UCSD-AML1 (cell line): ENCODE results near the gene FAM89B.
"Not testable (repeated sequence)": the region's sequence is repeated elsewhere in the genome, so short reads cannot be mapped to it uniquely, and the experiment has no call there.

Experiments used
- DNase-seq: peaks from one replicate; lab custom pipeline; 2025; ENCODE audit not compliant: unreplicated experiment; lab: John Stamatoyannopoulos, UW

Gene FAM89B

DNA sequence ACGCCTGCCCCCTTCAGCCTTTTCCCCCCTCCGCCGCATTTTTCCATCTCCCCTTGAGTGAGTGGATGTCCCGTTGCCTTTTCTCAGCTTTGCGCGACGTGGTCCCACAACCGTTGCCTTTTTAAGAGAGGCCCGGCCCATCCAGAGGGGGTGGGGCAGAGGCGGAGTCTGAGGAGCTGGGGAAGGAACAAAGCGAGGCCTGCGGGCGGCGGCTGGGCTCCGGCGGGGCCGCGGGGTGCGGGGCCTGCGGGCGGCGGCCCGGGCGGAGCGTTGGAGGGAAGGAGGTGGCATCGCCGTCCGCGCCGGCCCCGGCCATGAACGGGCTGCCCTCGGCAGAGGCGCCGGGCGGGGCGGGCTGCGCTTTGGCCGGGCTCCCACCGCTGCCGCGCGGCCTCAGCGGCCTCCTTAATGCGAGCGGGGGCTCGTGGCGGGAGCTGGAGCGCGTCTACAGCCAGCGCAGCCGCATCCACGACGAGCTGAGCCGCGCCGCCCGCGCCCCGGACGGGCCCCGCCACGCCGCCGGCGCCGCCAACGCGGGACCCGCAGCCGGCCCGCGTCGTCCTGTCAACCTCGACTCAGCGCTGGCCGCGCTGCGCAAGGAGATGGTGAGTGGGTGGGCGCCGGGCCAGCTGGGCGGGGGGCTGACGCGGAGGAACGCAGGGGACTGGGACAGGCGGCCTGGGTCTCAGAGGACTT, at the start of gene FAM89B:
TSS of gene FAM89B (plus strand) at position 183 of the 696 bp plus-strand sequence. CDS start at position 315, 132 bp downstream.
- peak; percentile 88 for DNase-seq

DNA sequence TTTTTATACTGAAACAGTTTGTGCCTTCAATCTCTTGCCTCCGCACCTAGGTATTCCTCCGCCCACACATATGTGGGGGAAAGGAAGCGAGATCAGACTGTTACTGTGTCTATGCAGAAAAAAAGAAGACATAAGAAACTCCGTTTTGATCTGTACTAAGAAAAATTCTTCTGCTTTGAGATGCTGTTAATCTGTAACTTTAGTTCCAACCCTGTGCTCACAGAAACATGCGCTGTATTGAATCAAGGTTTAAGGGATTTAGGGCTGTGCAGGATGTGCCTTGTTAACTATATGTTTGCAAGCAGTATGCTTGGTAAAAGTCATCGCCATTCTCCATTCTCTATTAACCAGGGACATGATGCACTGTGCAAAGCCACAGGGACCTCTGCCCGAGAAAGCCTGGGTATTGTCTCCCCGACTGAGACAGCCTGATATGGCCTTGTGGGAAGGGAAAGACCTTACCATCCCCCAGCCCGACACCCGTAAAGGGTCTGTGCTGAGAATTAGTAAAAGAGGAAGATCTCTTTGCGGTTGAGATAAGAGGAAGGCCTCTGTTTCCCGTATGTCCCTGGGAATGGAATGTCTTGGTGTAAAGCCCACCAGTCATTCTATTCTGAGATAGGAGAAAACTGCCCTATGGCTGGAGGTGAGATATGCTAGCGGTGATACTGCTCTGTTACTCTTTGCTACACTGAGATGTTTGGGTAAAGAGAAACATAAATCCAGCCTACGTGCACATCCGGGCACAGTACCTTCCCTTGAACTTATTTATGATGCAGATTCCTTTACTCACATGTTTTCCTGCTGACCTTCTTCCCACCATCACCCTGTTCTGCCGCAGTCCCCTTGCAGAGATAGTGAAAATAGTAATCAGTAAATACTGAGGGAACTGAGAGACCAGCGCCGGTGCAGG, 49.4 kb upstream of the FAM89B start:
- peak; percentile 43 for DNase-seq

- not testable (repeated sequence) for DNase-seq
Measured at GRCh38 chr11:65523631-65523968, 48.7 kb upstream of the FAM89B start.

DNA sequence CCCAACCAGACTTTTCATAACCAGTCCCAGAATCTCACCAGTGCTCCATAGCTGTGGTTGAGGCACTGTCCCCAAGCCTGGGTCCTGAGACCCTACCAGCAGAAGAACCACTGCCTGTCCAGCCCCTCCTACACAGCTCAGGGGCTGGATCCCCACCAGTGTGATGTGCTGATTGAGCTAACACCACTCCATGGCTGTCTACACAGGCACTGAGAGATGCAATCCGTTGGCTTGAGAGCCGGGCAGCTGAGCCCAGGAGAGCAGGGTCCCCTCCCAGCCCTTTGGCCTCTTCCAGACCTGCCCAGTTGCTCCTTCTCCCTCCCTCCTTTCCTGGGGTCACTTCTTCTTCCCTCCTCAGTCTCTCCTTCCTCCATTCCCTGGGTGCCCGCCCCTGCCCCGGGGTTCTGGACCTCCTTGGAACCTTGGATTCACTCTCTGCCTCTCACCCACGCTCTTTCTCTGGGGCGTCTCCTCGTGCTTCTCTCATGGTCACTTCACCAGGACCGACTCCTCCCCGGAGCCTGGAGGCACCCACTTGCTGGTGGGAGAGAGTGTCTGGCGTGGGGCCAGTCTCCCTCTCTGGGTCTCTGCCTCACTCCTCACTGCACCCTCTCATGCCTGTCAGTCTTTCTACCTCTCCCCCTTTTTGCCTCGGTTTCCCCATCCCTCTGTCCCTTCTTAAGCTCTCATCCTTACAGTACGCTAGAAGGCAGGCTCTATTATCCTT, 48.2 kb upstream of the FAM89B start:
- no peak for DNase-seq

DNA sequence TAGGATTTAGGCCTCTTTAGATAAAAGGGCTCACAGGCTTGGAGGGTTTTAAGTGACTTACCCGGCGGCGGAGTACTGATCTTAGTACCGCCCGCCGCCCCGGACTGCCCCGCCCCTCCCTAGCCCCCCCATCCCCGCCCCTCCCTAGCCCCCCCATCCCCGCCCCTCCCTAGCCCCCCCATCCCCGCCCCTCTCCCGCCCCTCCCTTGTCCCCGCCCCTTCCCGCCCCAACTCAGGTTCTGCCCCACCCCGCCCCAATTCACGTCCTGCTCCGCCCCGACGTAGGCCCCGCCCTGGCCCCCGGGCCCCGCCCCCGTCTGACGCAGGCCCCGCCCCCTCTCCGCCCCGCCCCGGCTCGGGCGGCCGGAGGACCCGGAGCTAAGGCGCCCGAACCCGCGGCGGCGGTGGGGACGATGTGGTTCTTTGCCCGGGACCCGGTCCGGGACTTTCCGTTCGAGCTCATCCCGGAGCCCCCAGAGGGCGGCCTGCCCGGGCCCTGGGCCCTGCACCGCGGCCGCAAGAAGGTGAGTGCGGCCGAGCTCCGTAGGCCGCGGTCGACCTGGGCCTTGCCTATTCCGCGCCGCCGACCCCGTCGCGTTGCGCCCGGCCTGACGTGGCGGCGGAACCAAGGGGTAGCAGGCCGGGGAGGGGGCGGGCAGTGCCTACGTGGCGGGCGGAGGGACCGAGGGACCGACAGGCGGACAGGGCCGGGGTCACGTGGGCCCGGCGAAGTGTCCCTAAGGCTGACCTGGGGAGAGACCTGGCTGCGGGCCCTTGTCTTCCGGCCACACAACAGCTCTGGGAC, 47.4 kb upstream of the FAM89B start, which contains the start of gene SCYL1:
TSS of gene SCYL1 (plus strand) at position 343 of the 805 bp plus-strand sequence. CDS start at position 414, 71 bp downstream.
- peak; percentile 75 for DNase-seq

GRCh38 chr11:65525546-65526480, 46.5 kb upstream of the FAM89B start:
- DNase-seq, result no peak

DNA sequence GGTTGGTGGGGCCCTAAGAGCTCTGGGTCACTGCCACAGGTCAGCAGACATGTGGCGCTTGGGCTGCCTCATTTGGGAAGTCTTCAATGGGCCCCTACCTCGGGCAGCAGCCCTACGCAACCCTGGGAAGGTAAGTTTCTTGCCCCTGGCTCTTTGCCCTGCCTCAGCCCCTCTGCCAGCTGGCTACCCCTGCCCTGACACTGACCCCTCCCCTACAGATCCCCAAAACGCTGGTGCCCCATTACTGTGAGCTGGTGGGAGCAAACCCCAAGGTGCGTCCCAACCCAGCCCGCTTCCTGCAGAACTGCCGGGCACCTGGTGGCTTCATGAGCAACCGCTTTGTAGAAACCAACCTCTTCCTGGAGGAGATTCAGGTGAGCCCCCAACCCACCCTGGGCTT, 45.6 kb upstream of the FAM89B start:
- DNase-seq, result no peak

GRCh38 chr11:65528819-65529350, 43.5 kb upstream of the FAM89B start:
- no peak for DNase-seq

DNA sequence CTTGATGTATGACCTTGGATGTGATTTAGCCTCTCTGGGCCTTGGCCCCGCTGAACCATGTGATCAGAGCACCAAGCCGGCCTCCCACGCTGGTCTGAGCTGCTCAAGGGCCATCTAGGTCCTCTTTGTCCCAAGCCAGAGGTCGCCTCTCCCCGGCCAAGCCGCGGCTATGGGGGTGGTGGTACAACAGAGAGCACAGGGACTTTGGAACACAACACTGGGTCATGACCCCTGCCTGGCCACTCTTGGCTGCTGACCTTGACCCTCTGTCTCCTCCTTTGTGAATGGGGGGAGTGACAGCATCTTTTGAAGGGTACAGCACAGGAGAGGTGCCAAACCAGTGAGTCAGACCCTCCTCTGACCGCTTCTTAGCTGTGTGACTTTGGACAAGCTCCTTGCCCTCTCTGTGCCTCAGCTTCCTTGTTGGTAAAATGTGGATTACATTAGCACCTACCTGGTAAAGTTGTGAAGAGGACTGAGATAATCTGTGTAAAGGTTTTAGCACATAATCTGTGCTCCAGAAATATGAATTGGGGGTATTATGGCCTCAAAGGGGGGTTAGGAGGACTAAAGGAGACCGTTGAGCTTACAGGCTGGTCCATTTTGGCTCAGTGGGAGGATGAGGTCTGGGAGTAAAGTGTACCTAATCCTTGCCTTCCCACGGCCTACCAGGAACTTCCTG, 42.7 kb upstream of the FAM89B start:
- DNase-seq, result no peak

DNA sequence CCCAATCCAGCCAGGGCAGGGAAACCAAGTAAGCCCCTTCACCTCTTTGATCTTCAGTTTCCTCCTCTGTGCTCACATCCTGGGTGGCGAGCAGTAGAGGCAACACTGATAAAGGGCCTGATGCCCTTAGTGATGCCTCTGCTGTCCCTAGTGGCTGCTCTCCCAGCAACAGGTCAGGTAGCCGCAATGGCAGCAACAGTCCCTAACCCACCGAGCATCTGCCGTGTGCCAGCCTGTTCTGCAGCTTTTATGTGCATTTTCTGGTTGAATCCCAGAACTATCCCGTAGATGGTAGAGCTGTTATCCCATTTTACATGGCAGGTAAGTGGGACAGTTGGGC, 42.2 kb upstream of the FAM89B start:
- DNase-seq, result no peak

DNA sequence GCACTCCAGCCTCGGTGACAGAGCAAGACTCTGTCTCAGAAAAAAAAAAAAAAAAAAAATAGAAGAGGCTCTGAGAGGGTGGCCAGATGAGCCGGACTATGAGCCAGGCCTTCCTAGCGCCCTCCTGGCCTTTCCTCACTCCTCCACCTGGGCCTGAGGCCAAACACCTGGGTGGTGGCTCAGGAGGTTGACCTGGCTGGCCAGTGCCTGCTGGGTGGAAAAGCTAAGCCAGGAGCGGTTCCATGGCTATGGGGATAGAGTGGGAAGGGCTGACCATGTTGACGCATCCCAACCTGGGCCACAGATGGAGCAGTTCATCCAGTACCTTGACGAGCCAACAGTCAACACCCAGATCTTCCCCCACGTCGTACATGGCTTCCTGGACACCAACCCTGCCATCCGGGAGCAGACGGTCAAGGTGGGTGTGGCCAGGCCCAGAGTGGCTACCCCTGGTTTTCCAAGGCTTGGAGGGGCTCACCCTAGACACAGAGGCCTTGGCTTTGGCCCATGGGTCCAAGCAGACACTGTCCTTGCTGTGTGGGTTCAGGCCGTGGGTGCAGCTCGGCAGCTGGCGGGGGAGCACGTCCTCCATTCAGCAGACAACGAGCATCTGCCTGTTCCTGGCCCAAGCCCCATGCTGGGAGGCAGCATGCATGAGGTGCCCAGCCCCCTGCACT, 39.8 kb upstream of the FAM89B start:
- DNase-seq, result no peak

GRCh38 chr11:65535102-65535501, 37.2 kb upstream of the FAM89B start:
- no peak for DNase-seq

DNA sequence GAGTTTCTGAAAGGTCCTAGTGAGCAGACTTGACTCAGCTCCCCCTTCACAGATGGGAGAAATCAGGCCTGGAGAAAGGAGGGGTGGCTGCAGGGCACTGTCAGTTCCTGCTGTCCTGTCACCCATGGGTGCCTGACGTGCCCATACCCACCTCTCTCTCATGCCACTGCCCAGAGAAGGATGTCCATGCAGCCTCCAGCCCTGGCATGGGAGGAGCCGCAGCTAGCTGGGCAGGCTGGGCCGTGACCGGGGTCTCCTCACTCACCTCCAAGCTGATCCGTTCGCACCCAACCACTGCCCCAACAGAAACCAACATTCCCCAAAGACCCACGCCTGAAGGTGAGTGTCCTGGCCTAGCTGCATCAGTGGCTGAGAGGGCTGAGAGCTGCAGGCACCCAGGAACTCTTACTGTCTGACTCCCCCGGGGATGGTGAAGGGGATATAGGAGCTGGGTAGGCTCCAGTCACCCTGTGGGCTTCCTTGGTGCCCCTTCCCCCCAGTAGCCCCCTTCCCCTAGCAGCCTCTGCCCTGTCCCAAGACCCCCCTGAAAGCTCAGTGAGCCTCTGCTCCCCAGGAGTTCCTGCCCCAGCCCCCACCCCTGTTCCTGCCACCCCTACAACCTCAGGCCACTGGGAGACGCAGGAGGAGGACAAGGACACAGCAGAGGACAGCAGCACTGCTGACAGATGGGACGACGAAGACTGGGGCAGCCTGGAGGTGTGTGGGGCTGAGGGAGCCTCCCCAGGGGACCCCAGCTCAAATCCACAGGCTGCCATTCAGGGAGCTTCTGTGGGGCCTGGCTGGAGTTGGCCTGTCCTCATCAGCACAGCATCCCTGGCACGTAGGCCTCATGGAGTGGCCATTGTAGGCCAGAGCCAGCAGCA, 35.7 kb upstream of the FAM89B start:
- DNase-seq, result no peak

DNA sequence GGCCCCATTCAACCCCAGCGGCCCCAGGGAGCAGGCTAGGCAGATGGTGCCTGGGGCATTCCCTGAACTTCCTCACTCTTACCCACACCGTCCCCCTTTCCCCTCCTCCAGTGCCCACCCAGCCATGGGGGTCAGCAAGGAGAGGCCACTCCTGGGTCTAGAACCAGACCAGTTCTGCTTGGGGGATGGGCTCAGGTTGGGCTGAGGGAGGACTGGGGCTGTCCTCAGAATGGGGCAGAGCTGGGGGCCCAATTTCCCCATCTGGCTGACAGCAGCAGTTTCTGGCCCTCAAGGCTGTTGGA, 35.1 kb upstream of the FAM89B start:
- no peak for DNase-seq

DNA sequence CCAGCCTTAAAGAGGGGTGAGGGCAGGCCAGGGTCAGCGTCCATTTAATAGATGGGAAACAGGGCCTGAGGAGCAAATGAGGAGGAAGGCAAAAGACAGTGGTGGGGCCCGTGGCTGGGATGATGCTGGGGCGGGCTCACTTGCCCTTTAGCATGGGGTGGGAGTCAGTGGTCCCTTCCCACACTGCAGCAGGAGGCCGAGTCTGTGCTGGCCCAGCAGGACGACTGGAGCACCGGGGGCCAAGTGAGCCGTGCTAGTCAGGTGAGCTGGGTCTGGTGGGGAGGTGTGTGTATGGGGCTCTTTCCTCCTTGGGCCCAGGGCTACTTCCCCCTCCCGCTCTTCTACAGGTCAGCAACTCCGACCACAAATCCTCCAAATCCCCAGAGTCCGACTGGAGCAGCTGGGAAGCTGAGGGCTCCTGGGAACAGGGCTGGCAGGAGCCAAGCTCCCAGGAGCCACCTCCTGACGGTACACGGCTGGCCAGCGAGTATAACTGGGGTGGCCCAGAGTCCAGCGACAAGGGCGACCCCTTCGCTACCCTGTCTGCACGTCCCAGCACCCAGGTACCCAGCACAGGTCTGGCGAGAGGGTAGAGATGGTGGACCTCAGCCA, 34.6 kb upstream of the FAM89B start:
- DNase-seq, result no peak

- DNase-seq, result no peak
Measured at GRCh38 chr11:65538232-65538914, 34.0 kb upstream of the FAM89B start.
